Measurements from ENCODE around the gene MFAP4.

Gene MFAP4

GRCh38 chr17:19409509-19409908 is 22.5 kb upstream of the MFAP4 start:
- no peak for DNase-seq

DNA sequence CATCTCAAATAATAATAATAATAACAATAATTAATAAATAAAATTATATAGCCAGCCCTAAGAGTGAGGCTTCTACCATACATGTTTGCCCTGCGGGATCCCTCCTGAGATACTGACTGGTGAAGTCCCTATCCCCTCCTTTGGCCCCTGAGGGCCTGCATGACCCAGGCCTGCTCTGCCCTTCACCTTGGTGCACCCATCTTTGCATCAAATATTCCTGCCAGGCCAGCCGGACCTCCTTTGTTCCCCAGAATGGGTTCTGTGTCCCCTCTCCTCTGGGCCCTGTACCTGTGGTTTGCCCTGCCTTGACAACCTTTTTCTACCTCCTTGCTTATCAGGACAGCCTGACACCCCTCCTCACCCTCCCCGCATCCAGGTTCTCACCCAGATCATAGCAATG is 22.1 kb upstream of the MFAP4 start:
- DNase-seq, result no peak

- no peak for DNase-seq
Measured at GRCh38 chr17:19408346-19408710, 21.3 kb upstream of the MFAP4 start.

GRCh38 chr17:19407601-19408345 is 20.8 kb upstream of the MFAP4 start:
- DNase-seq, result no peak

GRCh38 chr17:19405114-19405513 is 18.1 kb upstream of the MFAP4 start:
- no peak for DNase-seq

DNA sequence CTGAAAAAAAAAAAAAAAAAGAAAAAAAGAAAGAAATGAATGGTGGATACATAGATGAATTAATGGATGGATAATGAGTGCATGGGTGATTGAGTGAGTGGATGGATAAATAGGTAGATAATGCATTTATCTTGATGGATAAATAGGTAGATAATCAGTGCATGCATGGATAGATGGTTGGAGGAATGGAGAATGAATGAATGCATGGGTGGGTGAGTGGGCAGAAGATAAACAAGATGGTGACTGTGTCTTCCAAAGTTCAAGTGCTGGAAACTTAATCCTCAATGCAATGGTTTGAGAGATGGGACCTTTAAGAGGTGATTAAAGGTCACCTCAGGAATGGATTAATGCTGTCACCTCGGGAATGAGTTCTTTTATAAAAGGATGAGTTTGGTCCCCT is 17.3 kb upstream of the MFAP4 start:
- DNase-seq, result no peak

- no peak for DNase-seq
Measured at GRCh38 chr17:19403021-19403420, 16.0 kb upstream of the MFAP4 start.

GRCh38 chr17:19402171-19402570 is 15.2 kb upstream of the MFAP4 start:
- DNase-seq, result no peak

DNA sequence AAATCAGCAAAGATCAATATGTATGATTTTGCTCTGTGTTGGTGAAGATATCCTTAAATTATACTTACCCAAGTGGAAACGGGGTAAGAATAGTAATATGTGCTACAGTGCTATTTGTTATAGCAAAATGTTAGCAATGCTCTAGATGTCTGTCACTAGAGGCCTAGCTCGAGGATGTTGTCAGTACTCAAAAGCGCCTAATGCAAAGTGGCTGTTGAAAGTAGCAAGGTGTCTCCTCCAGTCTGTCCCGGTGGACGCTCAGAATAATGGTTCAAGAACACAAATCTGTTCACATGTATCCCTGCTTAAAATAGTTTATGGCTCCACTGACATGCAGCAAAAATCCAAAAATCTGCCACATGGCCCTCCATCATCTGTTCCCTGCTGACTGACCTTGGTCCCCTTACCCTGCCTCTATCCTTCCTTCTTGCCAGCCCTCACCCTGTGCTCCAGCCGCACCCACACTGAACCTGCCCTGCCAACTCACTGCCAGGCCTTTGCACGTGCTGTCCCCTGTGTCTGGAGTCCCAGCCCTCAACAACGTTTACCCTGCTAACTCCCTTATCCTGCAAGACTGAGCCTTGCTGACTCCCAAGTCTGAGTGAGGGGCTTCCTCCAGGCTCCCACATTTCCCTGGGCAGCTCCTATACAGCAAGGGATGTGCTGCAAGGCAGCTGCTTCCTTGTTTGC is 14.5 kb upstream of the MFAP4 start:
- no peak for DNase-seq

- no peak for DNase-seq
Measured at GRCh38 chr17:19399750-19400450, 12.9 kb upstream of the MFAP4 start.

DNA sequence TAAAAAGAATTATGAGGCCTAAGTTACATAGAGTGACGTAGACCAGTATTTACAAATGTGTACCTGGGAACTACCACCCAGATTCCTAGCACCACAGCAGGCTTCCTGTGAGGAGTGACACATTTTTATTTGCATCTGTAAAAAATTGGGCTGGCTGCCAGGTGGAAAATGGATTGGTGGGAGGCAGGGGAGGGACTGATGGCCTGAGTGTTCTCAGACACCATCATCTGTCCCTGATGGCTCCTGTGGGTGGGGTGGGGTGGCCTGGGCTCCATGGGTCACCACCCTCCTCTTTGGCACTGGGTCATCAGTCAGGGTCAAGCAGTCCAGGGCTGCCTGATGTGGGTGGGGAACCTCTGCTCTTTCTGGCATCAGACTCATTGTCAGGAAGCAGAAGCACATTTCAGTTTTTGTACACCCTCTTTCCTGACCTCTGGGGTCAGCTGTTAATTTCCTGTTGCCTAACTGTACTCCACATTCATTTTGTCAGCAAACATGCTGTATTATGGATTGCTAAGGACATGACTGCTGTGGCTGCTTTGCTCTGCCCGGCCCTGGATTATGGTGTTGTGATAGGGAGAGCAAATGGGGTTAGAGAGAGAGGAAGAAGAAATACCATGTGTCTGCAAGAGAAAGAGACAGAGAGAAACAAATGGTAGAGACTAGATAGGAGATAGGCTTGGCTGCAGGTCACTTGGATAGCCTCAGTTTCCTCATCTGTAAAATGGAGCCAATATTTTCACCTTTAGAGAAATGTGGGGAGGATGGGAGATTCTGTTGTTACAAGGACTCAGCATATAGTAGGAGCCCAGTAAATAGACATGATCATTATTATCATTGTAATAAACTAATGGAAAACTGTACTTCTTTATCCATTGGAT is 11.6 kb upstream of the MFAP4 start:
- no peak for DNase-seq

DNA sequence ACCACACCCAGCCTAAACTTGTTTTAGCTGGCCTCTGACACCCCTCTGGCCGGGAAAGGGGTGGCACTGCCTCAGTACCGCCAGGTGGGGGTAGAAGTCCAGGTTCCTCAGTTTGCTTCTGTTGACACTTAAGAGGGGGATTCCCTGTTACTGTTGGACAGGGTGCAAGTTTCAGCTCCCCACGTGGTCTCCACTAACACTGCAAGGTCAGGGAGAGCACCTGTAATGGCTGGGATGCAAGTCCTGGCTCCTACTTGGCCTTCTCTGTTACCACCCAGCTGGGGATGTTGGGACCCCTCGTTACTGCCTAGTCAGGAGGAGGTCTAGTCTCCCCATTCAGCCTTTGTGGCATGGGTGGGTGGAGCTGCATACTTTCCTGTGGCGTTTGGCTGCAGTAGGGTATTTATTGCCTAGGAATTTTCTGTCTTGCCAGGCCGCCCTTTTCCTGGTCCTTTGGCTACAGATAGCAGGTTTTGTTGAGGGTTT is 10.6 kb upstream of the MFAP4 start:
- DNase-seq, result no peak

DNA sequence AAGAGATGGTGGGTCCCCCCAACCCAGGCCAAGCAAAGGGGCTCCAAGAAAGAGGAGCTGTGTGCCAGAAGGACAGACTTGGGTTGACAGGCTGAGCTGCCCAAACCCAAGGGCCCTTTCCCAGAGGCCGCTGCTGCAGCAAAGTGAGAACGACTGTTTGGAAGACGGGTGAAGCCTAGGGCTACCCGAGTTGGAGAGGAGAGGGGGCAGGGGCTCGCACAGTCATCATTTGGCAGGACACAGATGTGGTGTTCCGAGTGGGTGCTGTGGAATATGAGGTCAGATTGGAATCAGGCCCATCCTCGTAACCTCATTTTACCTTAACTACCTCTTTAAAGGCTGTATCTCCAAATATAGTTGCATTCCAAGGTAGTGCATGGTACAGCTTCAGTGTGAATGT is 5.3 kb upstream of the MFAP4 start:
- no peak for DNase-seq

GRCh38 chr17:19391432-19391831 is 4.4 kb upstream of the MFAP4 start:
- DNase-seq, result no peak

DNA sequence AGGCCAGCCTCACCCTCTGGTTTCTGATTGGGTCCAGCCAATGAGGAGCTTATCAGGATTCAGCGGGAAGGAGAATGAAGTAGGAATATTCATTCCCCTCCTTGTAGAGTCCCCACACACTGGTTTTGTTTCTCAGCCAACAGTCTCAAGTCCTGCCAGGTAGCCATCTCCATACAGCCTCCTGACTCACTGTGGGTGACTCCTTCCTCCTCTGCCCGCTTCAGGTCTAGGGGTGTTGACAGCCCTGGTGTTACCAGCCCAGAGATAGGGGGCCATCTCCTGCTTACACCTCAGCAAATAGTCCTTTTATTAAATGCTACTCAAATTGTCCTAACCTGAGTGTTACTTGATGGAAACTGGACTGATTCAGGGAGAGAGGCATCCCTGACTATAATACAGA is 4.0 kb upstream of the MFAP4 start:
- DNase-seq, result no peak

GRCh38 chr17:19388791-19389785 is 2.1 kb upstream of the MFAP4 start:
- DNase-seq, result no peak

- DNase-seq, result no peak
Measured at GRCh38 chr17:19387921-19388521, 1.0 kb upstream of the MFAP4 start.

DNA sequence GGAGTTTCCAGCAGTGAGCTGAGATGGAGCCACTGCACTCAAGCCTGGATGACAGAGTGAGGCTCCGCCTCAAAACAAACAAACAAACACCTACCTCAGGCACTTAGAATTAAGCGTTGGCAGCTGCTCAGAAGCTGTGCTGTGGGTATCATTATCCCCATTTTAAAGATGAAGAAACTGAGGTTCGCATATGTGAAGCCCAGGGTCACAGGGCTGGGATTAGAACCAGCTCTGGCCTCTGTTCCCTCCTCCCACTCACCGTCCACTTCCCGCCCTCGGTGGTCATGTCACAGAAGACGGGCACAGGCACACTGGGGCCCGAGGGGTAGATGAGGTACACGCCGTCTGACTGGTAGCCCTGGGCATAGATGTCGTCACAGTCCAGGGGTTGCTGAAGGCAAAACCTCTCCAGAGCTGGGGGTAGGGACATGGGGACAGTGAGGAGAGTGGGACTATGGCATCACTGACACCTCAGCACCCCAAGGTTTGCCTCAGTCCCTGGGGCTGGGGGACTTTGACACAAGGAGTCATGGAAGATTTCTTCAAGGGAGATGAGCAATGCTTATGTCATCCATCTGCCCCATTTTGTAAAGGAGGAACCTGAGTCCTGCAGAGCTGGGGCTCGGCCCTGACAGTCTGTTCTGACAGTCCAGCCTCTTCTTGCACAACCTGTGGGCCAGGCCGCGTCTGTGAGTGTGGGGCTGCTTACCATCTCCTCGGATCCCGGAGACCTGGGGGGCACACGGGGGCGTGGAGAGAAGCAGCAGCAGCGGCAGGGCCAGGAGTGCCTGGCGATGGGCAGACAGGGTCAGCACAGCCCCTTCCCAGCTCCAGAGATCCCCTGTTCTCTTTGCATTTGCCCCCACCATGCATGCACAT is 700 bp downstream of the MFAP4 start:
- DNase-seq, result no peak

- DNase-seq, result no peak
Measured at GRCh38 chr17:19385521-19385983, 1.4 kb downstream of the MFAP4 start.
